ENCODE results near the gene TPSD1. TPM values are rescaled to one million over a fixed set of nuclear protein-coding genes. Genes with fewer than 3 reads are reported as not detected.

Gene TPSD1
- total and polyA plus RNA-seq, 10 of the 15 experiments (the other 5 are each of a cell fraction or from before 2014, with no cell fraction given), result not detected

DNA sequence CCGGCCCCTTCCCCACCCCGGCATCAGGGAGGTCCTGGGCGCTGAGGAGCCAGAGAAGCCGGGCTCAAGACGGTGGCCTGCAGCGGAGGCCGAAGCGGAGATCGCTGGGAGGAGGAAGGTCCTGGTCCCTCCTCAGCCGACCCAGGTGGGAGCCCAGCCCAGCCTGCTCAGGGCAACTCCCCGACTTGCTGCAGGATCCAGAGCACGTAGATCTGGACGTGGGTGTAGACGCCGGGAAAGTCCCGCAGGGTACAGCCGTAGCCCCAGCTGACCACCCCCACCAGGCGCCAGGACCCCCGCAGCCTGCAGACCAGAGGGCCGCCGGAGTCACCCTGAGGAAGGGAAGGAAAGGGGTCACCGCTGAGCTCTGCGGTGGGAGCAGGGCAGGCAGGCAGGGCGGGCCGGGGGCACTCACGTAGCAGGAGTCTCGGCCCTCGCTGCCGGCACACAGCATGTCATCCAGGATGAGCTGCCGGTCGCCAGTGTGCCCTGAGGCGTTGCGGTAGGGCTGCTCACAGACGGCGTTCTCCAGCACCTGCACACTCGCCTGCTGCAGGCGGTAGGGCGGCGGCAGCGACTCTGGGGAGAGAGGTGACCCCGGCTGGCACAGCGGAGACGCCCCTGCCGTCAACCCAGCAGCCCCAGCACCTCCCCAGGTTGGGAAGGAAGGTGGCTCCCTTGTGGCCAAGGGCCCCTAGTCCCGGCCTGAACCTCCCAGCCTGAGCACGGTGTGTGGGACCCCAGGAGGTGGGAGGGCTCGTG is 5.4 kb downstream of the TPSD1 start:
- no peak overlapping the region for H3K4me2 ChIP-seq (ENCODE audit: control insufficient read depth, insufficient read depth)
- CTCF ChIA-PET, result no interaction called here

More for the DNA sequence above, 5.4 kb downstream of the TPSD1 start:
- H3K27me3 ChIP-seq (replicated peaks in 1 of 2; ENCODE audit: control insufficient read depth in 2 of 2, insufficient read depth in 2 of 2, low read length in 1 of 2), result no peaks in the 10 kb centered on the region; a peak in 1 of 4 replicates
- H3K36me3 ChIP-seq (ENCODE audit: control insufficient read depth in 2 of 2, insufficient read depth in 2 of 2, low read length in 1 of 2), result no peaks in the 10 kb centered on the region
- no peak; the same call in 2 of the 3 replicates for ATAC-seq
- H3K4me3 ChIP-seq, result no peak overlapping the region
- BruUV-seq (replicated peaks), result no TSS peak
- TF ChIP-seq NRF1 (conservative IDR thresholded peaks at IDR 0.05; ENCODE audit: low read depth, low read length) (no peak), SMC3 (IDR thresholded peaks at IDR 0.05; ENCODE audit: borderline replicate concordance, low read length) (no peak), EED (IDR thresholded peaks at IDR 0.05; ENCODE audit: low read depth) (no peak), SMAD1 (IDR thresholded peaks at IDR 0.05; ENCODE audit: low read depth, partially characterized antibody) (no peak), JUNB (IDR thresholded peaks at IDR 0.05) (no peak), CBX3 (IDR thresholded peaks at IDR 0.05; ENCODE audit: borderline replicate concordance, low read depth) (no peak)
- TF ChIP-seq, protein P1, sequence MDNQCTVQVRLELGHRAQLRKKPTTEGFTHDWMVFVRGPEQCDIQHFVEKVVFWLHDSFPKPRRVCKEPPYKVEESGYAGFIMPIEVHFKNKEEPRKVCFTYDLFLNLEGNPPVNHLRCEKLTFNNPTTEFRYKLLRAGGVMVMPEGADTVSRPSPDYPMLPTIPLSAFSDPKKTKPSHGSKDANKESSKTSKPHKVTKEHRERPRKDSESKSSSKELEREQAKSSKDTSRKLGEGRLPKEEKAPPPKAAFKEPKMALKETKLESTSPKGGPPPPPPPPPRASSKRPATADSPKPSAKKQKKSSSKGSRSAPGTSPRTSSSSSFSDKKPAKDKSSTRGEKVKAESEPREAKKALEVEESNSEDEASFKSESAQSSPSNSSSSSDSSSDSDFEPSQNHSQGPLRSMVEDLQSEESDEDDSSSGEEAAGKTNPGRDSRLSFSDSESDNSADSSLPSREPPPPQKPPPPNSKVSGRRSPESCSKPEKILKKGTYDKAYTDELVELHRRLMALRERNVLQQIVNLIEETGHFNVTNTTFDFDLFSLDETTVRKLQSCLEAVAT (IDR thresholded peaks at IDR 0.05), result no peak
- WGBS (ENCODE audit: insufficient coverage, insufficient replicate concordance, low lambda C conversion rate, missing lambda C conversion rate), result 12% methylated on average over 37 of the region's 47 CpGs
- no peak overlapping the region for H2AFZ ChIP-seq (ENCODE audit: control insufficient read depth, low read depth, low read length)
- H3K79me2 ChIP-seq (ENCODE audit: control insufficient read depth, insufficient read depth, low read length), result no peaks in the 10 kb centered on the region
- ChIA-PET RAD21 (ENCODE audit: unreplicated experiment) (no interaction called here), SMC1A (ENCODE audit: uncharacterized antibody, unreplicated experiment) (no interaction called here), POLR2A (no interaction called here)
- H4K20me1 ChIP-seq (ENCODE audit: control insufficient read depth, insufficient read depth), result no peaks in the 10 kb centered on the region
- no peak overlapping the region for H3K27ac ChIP-seq (ENCODE audit: control insufficient read depth, insufficient read depth)
- in situ Hi-C loops (cut with MboI), result no loop called here
- intact Hi-C loops (cut with micrococcal nuclease; ENCODE audit: unreplicated experiment), result no loop called here
- no peak for DNase-seq (ENCODE audit: low read depth, low spot score)
- no peak overlapping the region for H3K9ac ChIP-seq (ENCODE audit: control insufficient read depth, insufficient read depth, low read length)
- H3K9me3 ChIP-seq (replicated peaks; ENCODE audit: control insufficient read depth, insufficient read depth, low read length), result no peaks in the 10 kb centered on the region
- no peak for FAIRE-seq
- no peaks in the 10 kb centered on the region for H3K4me1 ChIP-seq (ENCODE audit: control insufficient read depth, insufficient read depth, low read length)
